Measurements from ENCODE around the gene GPR183.

DNA sequence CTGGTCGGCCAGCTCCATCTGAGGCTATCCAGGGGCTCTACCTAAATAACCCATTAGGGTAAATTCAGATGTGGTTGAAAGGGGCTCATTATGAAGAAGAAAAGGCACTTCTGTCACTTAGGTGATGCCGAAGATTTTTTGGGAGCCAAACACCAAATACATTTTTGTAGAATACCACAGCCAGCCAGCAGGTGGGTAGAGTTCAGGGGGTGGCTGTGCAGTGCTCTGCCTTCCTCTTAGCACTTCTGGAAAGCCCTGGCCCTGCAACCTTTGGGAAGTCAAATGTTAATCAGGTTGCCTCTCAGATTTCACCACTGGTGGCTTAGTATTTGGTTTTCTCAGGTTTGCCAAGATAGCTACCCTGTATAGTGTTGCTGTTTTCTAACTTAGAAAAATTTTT is 30.5 kb downstream of the GPR183 start:
- TF ChIP-seq CTCF (IDR thresholded peaks at IDR 0.05) (no peak), POLR2A (IDR thresholded peaks at IDR 0.05) (no peak)
